ENCODE data around the gene ABHD16A.

Gene ABHD16A

GRCh38 chr6:31687860-31688693 lies 15.0 kb downstream of the ABHD16A start:
- no peak for DNase-seq

- no peak for DNase-seq
Measured at GRCh38 chr6:31687321-31687720, 15.8 kb downstream of the ABHD16A start.

- no peak for DNase-seq
Measured at GRCh38 chr6:31686483-31686882, 16.6 kb downstream of the ABHD16A start.

GRCh38 chr6:31683591-31683990 lies 19.5 kb downstream of the ABHD16A start:
- DNase-seq = no peak

GRCh38 chr6:31681135-31681671 lies 21.9 kb downstream of the ABHD16A start:
- peak; percentile 57 for DNase-seq

GRCh38 chr6:31680226-31681134 lies 22.6 kb downstream of the ABHD16A start, which contains the start of gene LY6G5C:
TSS of gene LY6G5C (minus strand) at chr6:31681067. CDS start at chr6:31680373, 694 bp downstream.
- peak; percentile 57 for DNase-seq

- DNase-seq = no peak
Measured at GRCh38 chr6:31677955-31678354, 25.2 kb downstream of the ABHD16A start.

- DNase-seq = no peak
Measured at GRCh38 chr6:31676904-31677303, 26.2 kb downstream of the ABHD16A start.

GRCh38 chr6:31676322-31676903 lies 26.7 kb downstream of the ABHD16A start:
- DNase-seq = no peak

- no peak for DNase-seq
Measured at GRCh38 chr6:31669676-31670075, 33.4 kb downstream of the ABHD16A start, which contains the start of gene LY6G5B. TSS of gene LY6G5B (plus strand) at chr6:31669976. CDS start at chr6:31670951, 975 bp downstream.

GRCh38 chr6:31666337-31666965 lies 36.7 kb downstream of the ABHD16A start:
- no peak for DNase-seq

- peak; percentile 96 for DNase-seq
Measured at GRCh38 chr6:31665501-31666336, 37.4 kb downstream of the ABHD16A start, which contains the start of gene CSNK2B. TSS of gene CSNK2B (plus strand) at chr6:31666080. CDS start at chr6:31666832, 752 bp downstream.

GRCh38 chr6:31664790-31665500 lies 38.2 kb downstream of the ABHD16A start, which contains the start of gene GPANK1:
TSS of gene GPANK1 (minus strand) at chr6:31664997. CDS start at chr6:31664478, 519 bp downstream.
- DNase-seq = peak; percentile 97

GRCh38 chr6:31663961-31664789 lies 38.9 kb downstream of the ABHD16A start:
- no peak for DNase-seq

- DNase-seq = no peak
Measured at GRCh38 chr6:31663126-31663960, 39.8 kb downstream of the ABHD16A start.

GRCh38 chr6:31662124-31662723 lies 40.9 kb downstream of the ABHD16A start:
- DNase-seq = no peak

- no peak for DNase-seq
Measured at GRCh38 chr6:31661262-31662123, 41.6 kb downstream of the ABHD16A start.
